Kidney glomerular epithelial cell (primary cell): ENCODE measurements around the gene HERC5.
"Not testable (repeated sequence)": the region's sequence is repeated elsewhere in the genome, so short reads cannot be mapped to it uniquely, and the experiment has no call there.

Experiments used
- DNase-seq: peaks from one replicate; lab custom pipeline; 2025; lab: John Stamatoyannopoulos, UW

The HERC5 gene

DNA sequence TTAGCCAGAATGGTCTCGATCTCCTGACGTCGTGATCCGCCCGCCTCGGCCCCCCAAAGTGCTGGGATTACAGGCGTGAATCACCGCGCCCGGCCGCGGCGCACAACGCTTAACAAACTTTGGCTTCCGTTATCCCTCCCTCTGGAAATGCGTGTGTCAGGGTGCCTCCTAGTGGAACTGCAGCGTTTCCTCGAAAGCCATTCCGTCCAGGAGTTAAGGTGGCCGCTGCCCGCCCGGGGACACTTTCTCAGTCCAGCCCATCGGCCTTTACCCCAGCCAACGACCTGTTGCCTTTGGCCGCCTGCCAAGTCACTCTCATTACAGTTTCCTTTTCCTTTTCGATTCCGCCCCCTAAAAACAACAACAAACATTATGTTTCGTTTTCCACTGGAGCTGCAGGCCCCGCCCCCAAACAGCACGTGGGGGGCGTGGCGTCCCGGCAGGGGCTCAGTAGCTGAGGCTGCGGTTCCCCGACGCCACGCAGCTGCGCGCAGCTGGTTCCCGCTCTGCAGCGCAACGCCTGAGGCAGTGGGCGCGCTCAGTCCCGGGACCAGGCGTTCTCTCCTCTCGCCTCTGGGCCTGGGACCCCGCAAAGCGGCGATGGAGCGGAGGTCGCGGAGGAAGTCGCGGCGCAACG is at the start of gene HERC5:
HERC5 (plus strand) TSS at position 450 of the 637 bp plus-strand sequence; CDS start at position 601, 151 bp downstream.
- DNase-seq = peak; percentile 65

DNA sequence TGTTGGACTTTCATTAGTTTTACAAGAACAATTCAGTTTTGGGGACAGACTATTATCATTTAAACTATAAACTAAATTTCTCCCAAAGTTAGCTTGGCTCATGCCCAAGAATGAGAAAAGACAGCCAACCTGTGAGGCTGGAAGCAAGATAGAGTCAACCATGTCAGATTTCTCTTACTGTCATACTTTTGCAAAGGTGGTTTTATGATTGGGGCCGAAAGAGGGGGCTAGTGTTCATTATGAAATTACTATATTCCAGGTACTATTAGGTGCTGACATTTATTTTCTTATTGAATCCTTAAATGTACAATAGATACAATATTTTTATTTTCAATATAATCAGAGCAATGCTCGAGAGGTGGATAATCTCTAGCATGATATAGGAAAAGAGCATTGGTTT is 47.7 kb upstream of the HERC5 start:
- DNase-seq = no peak

DNA sequence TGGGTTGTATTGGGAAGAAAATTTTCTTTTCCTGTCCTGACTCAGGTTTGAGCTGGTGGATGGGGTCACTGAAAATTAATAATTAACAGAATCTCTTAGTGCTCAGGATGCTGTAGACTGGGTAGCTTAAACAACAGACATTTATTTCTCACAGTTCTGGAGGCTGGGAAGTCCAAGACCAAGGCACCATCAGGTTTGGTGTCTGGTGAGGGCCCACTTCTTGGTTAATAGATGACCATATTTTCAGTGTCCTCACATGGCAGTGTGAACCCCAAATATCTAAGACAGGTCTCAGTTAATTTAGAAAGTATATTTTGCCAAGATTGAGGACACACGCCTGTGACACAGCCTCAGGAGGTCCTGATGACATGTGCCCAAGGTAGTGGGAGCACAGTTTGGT is 47.1 kb upstream of the HERC5 start:
- DNase-seq = no peak

DNA sequence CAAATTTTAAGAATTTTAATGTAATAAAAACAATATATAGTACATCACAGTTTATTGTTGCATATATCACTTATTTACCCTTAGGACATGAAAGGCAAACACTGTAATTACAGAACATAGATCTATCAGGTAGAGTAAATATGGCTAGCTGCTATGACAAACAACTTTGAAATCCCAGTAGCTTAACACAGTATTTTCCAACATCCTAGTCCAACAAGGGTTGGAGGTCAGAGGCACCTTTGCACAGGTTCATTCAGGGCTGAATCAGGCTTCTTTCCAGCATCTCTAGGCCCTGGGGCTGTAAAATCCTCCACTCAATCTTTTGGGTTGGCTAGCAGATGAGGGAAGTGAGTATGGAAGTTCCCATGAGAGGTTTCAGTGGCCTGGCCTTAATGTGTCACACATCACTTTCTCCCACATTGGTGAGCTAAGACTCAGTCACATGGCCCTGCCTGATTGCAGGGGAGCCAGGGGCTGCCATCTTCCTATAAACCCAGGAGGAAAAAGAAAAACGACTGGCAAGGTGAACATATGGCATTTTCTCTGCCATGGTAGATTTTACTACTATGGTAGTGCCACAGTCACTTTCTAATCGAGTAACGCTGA is 45.3 kb upstream of the HERC5 start:
- DNase-seq = no peak

DNA sequence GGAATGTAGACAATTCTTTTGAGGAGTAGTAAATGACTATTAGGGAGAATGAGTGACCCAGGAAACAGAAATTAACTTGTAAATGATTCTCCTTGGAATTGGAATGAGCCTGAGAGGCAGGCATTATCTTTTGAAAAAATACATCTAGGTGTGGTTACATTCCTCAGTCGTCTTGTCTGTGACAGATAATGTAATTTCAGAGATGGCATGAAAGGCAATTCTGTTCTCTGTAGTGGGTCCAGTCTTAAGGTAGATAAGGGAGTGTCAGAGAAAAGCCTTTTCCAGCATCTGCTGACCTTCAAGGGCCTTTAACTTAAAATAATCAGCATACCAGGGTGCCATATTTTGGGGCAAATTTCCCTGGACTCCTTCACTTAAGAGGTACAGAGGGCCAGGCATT is 43.1 kb upstream of the HERC5 start:
- DNase-seq = no peak

DNA sequence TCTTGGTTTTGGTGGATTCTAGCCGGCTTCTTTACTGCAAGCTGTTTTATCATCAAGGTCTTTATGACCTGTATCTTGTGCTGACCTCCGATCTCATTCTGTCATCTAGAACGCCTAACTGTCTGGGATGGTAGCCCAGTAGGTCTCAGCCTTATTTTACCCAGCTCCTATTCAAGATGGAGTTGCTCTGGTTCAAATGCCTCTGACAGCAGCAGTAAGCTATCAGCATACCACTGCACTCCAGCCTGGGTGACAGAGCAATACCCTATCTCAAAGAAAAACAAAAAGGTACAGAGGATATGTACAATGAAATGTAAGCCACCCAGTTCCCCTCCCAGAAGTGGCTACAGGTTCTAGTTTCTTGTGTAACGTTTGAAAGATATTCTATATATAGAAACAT is 42.2 kb upstream of the HERC5 start:
- no peak for DNase-seq

DNA sequence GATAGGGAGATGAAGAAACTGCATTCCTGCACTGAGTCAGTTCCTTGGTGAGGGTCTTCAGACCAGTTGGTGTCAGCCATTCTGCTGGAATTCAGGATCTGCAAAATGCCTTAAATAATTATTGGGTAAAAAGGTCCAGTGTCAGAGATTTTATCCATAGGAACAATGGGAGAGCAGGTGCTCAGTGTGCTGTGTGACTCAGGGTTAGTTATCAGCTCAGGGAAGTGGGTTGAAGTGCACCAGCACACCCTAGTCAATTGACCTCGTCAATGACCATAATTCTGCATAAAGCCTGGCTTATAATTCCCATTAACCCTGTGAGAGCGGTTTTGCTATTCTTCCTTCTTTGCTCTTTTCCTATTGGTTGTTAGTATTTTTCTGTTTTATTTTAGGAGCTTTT is 40.9 kb upstream of the HERC5 start:
- no peak for DNase-seq

DNA sequence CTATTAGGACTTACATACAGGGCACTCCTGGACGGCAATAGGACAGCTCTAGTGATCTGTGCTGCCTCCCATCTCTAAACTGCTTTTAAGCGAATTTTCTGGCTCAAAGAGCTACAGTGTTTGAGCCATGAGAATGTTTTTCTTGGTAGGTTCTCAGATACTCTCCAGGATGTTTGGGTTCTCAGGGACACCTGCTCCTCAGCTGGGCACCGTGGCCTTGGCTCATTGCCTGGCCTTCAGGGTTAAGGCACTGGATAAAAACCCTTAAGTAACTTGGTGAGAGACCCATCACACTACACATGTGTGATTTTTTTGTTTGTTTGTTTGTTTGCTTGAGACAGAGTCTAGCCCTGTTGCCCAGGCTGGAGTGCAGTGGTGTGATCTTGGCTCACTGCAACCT is 38.5 kb upstream of the HERC5 start:
- no peak for DNase-seq

DNA sequence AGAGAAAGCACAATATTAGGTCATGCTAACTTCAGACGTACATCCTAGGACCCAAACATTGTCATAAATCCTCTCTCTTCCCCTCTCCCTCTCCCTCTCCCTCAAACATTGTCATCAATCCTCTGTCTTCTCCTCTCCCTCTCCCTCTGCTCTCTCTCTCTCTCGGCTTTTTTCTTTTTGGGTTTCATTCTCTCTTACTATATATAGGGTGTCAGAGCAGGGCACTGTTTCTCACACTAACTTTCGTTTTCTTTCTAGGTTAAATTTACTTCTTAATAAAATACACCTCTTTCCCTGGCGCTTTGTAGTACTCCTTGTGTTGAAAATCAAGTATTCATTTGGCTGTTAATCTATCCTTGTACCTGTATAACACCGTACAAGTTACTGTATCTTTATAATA is 37.0 kb upstream of the HERC5 start:
- DNase-seq = no peak

DNA sequence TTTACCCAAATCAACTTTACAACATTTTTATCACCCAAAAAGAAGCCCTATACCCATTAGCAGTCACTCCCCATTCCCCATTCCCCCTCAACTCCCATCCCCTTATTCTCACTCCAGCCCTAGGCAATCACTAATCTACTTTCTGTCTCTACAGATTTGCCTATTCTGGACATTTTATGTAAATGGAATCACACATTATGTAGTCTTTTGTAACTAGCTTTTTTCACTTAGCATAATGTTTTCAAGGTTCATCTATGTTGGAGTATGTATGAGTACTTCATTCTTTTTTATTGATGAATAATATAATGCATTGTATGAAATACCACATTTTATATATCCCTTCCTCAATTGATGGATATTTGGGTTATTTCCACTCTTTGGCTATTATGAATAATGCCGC is 36.1 kb upstream of the HERC5 start:
- no peak for DNase-seq

DNA sequence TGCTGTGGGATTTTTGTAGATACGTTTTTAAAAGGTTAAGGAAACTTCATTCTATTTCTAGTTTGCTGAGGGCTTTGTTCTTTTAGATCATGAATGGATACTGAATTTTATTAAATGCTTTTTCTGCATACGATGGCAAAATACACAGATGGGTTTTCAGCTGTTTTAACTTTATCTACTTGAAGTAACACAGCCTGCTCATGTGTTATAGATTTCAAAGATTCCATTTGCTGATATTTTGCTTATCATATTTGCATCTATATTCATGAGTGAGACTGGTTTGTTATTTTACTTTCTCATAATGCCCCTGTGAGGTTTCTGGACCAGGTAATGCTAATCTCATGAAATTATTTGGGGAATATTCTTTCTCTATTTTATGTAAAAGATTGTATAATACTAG is 34.5 kb upstream of the HERC5 start:
- DNase-seq = no peak

DNA sequence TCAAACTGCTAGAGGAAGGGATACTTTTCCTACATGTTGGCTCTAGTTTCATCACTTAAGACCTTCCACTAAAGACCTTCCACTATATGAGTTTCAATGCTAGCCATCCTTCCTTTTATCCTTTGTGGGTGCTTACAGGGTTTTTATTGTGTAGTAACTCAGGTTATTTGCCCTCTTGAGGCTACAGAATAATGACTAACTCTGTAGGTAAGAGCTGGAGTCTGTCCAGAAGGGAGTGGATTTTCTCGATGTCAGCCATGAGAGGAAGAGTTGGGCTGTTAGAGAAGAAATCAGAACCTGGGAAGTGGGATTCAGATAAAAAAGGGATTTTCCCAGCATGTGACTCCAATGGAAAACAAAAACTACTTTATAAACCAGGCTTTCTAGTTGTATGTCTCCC is 27.5 kb upstream of the HERC5 start:
- DNase-seq = no peak

DNA sequence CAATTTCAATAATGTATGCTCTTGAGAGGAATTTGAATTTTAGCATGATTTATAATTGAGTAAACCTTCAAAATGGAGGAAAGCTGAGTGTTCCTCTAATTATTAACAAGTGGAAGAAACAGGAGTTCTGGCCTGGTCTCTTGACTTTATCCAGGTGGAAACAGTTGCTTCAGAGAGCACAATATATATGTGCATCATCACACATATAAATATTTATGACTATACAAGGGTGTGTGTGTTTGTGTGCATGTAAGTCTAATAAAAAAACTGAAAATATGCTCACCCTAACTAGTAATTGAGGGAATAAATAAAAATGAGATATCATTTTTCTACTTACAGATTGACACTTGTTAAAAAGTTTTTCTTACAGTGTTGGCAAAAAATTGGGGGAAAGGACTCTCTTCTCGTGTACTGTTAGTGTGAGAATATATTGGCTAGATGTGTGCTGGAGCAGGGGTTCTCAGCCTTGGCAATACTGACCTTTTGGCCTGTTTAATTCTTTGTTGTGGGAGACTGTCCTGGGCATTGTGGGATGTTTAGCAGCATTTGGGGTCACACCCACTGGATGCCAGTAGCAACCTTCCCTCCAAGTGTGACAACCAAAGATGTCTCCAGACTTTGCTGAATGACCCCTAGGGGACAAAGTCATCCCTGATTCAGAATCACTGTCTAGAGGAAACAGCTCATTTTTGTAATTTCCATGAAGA is 20.8 kb upstream of the HERC5 start:
- DNase-seq = no peak

DNA sequence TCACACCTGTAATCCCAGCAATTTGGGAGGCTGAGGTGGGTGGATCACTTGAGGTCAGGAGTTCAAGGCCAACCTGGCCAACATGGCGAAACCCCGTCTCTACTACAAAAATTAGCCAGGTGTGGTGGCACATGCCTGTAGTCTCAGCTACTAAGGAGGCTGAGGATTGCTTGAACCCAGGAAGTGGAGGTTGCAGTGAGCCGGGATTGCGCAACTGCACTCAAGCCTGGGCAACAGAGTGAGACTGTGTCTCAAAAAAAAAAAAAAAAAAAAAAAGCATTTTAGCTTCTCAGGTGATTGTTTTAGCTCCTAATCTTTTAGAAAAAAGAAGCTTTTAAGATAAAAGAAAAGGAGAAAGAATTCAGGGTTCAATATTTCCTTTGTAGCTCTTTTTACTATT is 19.0 kb upstream of the HERC5 start:
- not testable (repeated sequence) for DNase-seq

DNA sequence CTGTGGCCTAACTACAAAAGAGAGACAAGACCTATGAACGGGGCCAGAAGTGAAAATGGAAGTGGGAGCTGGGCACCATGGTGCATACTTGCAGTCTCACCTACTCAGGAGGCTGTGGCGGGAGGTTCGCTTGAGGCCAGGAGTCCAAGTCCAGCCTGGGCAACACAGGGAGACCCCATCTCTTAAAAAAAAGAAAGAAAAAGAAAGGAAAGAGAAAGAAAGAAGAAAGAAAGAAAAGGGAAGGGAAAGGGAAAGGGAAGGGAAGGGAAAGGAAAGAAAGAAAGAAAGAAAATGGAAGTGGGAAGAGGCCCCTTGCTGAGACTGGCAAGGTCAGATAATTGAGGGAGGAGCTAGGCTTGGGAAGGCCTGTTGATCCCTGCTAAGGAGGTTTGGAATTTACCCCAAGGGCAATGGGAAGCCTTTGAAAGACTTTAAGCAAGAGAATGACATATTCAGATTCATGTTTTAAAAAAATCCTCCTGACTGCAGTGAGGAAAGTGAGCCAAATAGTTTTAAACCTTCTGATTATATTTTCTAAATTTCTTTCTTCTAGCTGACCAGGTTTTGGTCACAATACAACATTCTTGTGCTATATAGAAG is 17.7 kb upstream of the HERC5 start:
- DNase-seq = no peak

DNA sequence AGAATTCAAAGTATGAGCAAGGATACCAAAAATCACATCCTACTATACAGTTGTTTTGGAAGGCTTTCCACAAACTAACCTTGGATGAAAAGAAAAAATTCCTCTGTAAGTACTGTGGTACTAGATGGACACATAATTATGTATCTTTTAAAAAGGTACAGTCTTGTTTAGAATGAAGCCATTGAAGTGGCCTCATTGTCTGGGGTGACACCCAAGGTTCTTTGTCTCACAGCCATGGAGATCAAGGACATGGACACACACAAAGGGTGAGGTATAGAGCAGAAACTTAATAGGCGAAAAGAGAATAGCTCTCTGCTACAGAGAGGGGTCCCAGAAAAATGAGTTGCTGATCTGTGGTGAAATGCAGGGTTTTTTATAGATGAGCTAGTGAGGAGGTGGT is 16.8 kb upstream of the HERC5 start:
- no peak for DNase-seq

DNA sequence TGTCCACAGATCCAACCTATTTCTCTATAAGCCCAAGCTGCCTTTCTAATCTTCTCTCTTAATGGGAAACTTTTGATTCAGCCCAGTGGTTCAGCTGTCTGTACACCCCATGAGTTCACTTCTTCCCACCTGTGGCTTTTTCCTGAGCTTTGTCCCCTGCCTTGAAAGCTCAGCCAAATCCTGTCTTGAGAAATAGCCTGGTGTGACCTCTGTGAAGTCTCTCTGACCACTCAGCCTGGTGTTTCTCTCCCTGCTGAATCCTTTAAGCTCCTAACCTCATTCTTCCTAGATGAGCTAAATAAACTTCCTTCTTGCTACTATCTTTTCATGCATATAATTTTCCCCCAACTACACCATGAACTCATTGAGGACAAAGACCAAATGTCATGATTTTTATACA is 15.2 kb upstream of the HERC5 start:
- no peak for DNase-seq

DNA sequence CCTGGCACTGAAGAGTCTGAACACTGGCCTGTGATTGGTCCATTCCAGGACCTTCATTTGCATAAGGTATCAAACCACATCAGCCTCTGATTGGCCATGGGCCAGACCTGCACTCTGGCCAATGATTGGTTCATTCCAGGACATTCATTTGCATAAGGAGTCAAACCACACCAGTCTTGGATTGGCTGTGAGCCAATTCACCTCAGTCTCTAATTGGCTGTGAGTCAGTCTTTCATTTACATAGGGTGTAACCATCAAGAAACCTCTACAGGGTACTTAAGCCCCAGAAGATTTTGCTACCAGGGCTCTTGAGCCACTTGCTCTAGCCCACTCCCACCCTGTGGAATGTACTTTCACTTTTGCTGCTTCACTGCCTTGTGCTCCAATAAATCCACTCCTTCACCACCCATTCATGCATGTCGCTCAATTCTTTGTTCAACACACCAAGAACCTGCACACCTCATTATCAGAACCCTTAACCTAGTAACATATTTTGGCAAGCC is 14.2 kb upstream of the HERC5 start:
- DNase-seq = no peak

DNA sequence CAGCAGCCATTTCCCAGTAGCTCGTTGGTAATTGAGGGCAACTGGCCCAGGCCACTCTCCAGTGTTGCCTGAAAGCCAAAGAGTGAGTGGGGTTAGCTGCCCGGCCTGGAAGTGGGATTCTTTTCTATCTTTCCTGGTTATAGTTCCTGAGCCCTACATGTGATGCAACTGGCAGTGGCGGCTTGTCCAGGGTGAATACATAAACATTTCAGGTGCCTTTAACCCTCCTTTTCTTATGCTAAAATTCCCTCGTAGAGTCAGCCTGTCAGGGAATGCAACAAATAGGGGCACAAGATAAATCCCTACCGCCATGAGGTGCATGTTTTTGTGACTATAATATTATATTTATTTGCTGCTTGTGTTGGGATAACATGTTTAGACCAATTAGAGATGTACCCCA is 13.4 kb upstream of the HERC5 start:
- DNase-seq = no peak

DNA sequence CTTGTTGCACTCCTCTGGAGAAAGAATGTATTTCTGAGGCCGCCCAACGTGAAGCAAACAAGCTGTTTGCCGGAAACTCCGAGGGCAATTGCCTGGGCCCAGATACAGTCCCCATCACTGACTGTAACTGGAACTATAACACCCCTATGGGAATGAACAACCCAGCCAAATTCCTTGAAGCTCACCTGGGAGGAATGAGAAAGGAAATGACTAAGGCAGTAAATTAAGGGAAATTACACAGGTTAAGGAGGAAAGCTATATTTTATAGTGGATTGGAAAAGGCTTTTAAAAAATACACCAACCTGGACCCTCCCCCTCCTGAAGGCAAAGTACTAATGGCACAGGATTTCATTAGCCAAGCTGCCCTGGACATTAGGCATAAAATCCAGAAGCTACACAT is 11.7 kb upstream of the HERC5 start:
- no peak for DNase-seq

DNA sequence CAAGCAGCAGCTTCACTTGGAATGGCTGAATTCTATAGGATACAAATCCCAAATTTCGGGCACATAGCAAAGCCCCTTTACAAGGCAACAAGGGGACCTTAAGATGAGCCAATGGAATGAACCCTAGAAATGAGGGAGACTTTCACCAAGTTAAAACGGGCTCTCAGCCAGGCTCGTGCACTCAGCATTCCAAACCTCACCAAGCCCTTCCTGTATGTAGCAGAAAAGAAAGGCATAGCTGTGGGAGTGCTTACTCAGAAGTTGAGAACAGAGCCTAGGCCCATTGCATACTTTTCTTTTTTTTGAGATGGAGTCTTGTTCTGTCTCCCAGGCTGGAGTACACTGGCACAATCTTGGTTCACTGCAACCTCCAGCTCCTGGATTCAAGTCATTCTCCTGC is 10.8 kb upstream of the HERC5 start:
- no peak for DNase-seq

DNA sequence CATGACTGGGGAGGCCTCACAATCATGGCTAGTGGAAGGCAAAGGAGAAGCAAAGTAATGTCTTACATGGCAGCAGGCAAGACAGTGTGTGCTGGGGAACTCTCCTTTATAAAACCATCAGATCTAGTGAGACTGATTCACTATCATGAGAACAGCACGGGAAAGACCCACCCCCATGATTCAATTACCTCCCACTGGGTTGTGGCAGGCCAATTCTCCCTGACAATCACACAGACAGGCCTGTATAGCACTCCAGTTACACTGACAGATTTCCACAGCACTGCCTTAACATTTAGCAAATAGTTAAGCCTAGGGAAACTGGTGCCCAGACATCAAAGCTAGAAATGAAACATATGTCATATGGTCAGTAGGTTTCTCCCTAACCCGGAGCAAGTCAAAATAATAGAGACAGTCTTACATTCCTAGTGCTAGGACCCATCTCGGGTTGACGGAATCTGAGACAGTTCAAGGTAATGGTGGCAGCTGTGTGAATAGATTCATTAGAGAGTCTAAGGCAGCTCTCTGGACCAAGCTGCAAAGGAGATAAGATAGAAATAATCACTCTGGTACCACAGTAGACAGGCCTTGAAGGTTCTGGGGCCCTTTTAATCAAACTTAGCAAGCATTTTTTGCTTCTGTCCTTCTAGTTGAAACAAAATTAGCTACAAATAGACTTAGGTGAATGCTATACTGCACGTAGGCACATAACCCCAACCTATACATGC is 9.4 kb upstream of the HERC5 start:
- DNase-seq = no peak
